Tibial nerve (tissue), 3 donors: ENCODE data around the gene WDR64.

Experiments used
- POLR2A ChIP-seq, 2 donors: fragments of 450-650 bp; IDR thresholded peaks; one replicate each; pipeline ENCODE4 v1.6.1; 2017; ENCODE audit warnings: antibody characterized with exemption in 2 of 2, mild to moderate bottlenecking in 2 of 2, moderate library complexity in 2 of 2
- TF ChIP-seq, protein P1 (sequence below), 5 experiments: fragments of 200-600 bp in 3 of 5; fragments of 450-650 bp in 2 of 5; sonication (generic) in 3 of 5; IDR thresholded peaks; one replicate each; pipeline ENCODE4 v1.5.1; 2016 to 2019; ENCODE audit warnings: antibody characterized with exemption in 5 of 5, mild to moderate bottlenecking in 3 of 5, moderate library complexity in 2 of 5

DNA sequence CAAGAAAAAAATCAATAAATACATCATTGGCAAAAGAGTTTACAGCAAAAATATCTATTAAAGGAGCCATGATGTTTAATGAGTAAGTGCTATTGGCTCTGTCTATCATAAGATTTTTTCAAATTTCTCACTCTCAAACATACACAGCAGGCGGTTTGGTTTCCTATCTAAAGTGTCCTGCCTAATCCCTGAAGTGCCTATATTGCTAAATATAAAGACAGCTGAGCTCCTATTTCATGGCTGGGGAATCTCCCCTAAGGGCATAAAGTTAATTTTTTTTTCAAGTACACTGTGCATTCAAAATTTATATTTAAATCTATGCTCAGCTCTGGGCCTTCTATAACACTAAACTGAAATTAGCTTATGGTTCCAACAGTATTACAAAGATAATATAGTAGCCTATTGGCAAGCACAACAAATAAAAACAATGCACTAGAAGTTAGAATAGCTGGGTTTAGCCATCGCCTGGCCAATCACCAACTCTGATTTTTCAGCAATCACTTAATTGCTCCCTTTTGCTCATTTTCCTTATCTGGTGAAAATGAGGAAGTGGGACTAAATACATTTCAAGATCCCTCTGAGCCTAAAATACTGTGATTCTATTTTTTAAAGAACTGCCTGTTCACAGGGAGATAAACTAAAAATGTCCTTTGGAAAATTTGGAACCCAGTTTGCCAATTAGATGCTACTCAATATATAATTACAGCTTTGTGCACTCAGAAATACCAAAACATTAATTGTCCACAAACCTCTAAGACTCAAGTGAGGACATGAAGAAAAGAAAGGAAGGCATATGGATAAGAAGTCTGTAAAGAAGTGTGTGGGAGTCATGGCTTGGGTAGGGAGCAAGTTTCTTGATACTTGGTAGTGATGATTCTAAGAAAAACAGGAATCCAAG, 62.5 kb downstream of the WDR64 start:
- TF ChIP-seq, protein P1, sequence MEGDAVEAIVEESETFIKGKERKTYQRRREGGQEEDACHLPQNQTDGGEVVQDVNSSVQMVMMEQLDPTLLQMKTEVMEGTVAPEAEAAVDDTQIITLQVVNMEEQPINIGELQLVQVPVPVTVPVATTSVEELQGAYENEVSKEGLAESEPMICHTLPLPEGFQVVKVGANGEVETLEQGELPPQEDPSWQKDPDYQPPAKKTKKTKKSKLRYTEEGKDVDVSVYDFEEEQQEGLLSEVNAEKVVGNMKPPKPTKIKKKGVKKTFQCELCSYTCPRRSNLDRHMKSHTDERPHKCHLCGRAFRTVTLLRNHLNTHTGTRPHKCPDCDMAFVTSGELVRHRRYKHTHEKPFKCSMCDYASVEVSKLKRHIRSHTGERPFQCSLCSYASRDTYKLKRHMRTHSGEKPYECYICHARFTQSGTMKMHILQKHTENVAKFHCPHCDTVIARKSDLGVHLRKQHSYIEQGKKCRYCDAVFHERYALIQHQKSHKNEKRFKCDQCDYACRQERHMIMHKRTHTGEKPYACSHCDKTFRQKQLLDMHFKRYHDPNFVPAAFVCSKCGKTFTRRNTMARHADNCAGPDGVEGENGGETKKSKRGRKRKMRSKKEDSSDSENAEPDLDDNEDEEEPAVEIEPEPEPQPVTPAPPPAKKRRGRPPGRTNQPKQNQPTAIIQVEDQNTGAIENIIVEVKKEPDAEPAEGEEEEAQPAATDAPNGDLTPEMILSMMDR (IDR thresholded peaks at IDR 0.05), result no peak
- TF ChIP-seq POLR2A (IDR thresholded peaks at IDR 0.05), result no peak
